G401 (cell line): Measurements from ENCODE around the gene CDYL2. TPM values are rescaled to one million over a fixed set of nuclear protein-coding genes. Genes with fewer than 3 reads are reported as not detected.

Source experiments
- DNase-seq: peaks from one replicate; pipeline ENCODE4 v3.0.0-alpha.2; 2015; ENCODE audit warnings: low spot score
- in situ Hi-C: cut with HindIII; loops from 2 replicates; pipeline ENCODE4 v1.10.0; 2016; ENCODE audit warnings: low sequenced_read_pairs, mixed read lengths
- total RNA-seq: library from RNA; depleted of rRNA; stranded (reverse); fragments of >200 nt; shearing (Covaris generic); gene quantifications from 2 replicates; pipeline ENCODE4 v1.2.3, GENCODE V29; 2014; rRNA removed

CDYL2 gene, protein sequence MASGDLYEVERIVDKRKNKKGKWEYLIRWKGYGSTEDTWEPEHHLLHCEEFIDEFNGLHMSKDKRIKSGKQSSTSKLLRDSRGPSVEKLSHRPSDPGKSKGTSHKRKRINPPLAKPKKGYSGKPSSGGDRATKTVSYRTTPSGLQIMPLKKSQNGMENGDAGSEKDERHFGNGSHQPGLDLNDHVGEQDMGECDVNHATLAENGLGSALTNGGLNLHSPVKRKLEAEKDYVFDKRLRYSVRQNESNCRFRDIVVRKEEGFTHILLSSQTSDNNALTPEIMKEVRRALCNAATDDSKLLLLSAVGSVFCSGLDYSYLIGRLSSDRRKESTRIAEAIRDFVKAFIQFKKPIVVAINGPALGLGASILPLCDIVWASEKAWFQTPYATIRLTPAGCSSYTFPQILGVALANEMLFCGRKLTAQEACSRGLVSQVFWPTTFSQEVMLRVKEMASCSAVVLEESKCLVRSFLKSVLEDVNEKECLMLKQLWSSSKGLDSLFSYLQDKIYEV
- 0.10 and 0.37 TPM in 2 replicates for total RNA-seq

DNA sequence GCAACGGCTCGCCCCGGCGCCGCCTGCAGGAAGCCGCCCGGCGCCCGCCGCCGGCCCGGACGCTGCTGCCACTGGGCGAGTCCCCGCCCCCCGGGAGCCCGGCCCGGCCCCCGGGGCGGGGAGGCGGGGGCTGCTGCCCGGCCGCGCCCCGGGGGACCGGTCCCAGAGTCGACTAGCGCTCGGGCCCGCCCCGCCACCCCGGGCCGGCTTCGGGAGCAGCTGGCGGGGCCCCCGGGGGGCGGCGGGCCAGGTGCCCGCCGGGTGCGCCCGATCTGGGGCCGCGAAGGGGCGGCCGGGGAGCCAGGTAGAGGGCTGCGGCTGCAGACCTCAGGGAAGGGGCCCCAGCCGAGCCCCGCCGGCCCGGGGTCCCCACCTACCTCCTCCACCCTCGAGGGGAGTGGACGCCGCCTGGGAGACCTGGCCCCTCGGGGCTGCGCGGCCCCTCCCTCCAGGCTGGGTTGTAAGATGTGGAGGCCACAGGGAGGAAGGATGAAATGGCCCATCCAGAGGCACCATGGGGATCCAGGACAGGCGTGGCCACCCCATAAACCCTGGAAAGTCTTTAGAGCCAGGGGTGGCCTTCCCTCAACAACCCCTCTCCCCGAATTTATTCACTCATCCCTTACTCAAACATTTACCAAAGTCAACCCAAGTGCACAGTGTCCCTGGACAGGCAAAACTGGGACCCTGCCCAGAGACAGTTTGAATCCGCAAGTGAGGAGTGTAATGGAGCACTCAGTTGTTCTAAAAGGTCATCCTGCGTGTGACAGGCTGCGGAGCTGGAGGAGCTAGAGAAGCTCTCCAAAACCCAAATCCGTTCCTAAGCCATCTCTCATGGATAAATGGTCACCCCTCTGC, at the start of gene CDYL2:
CDYL2 (minus strand) TSS at position 73 of the 858 bp plus-strand sequence. CDS start 425 bp downstream, outside the sequence.
- DNase-seq, result no peak
- in situ Hi-C loops, result no loop called here

GRCh38 chr16:80852261-80852872, 48.0 kb upstream of the CDYL2 start:
- peak; percentile 3 for DNase-seq
- in situ Hi-C loops, result no loop called here

DNA sequence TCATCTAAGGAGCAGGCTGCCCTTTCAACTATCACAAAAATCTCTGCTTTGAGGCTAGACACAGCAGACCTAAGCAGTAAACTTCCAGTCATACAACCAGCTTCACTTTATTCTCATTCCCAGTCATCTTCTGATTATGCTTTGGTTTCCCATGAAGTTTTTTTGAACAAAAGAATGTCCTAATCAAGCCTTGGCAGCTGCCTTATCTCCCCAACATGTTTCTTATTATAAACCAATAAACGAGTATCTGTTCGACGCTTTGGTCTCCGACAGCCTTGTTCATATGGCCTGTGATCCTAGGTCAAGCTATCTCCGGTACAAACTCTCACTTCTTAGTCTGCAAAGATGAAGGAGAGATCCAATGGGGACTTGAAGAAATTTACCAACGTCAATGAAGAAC, 47.4 kb upstream of the CDYL2 start:
- in situ Hi-C loops, result no loop called here

DNA sequence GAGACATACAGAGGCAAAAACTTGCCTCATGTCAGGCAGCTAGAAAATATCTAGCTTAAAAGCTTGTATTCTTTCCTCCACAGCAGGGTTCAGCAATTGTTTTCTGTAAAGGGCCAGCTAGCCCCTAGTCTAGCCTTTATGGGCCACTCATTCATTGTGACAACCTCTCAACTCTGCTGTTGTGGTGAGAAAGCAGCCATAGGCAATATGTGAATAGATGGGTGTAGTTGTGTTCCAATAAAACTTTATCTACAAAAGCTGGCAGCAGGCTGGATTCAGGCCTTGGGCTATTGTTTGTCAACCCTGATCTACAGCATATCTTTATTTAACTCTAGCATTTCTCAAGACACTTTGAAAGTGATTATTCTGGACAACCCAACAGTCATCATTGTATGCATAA, 46.4 kb upstream of the CDYL2 start:
- DNase-seq, result no peak
- in situ Hi-C loops, result no loop called here

More for the DNA sequence above, 47.4 kb upstream of the CDYL2 start:
- no peak for DNase-seq

DNA sequence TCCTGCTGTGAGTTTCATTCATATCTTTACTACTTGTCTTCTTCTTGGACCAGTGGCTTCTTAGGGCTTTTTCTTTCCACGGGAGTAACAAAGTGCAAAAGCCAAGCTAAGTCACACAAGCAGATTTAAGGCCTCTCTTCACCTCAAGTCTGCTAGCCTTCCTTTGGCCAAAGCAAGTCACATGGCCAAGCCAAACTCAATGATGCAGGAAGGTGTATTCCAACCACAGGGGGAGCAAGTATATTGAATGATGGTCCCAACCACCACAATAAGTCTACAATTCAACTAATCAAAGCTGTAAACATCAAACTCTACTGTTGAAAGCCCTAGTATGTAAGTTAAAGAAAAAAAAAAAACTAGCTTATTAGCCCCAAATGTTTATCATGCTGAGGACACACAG, 44.5 kb upstream of the CDYL2 start:
- no peak for DNase-seq
- in situ Hi-C loops, result no loop called here

DNA sequence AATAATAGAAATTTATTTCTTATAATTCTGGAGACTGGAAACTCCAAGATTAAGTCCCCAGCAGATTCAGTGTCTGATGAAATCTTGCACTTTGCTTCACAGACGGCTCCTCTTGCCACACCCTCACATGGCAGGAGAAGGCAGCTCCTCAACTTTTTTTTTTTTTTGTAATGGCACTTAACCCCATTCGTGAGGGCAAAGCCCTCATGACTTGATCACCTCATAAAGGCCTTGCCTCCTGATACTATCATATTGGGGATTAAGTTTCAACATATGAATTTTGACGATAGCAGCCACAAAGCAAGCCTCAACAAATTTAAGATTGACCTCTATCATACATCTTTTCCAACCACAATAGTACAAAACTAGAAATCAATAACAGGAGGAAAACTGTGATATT, 42.3 kb upstream of the CDYL2 start:
- in situ Hi-C loops, result no loop called here
- DNase-seq, result no peak

- in situ Hi-C loops, result no loop called here
- no peak for DNase-seq
Observed at GRCh38 chr16:80846275-80846674, 41.9 kb upstream of the CDYL2 start.

GRCh38 chr16:80844395-80844794, 40.0 kb upstream of the CDYL2 start:
- no peak for DNase-seq
- in situ Hi-C loops, result no loop called here

GRCh38 chr16:80841231-80841630, 36.8 kb upstream of the CDYL2 start:
- no peak for DNase-seq
- in situ Hi-C loops, result no loop called here

- DNase-seq, result no peak
- in situ Hi-C loops, result no loop called here
Observed at GRCh38 chr16:80837533-80838147, 33.2 kb upstream of the CDYL2 start.

GRCh38 chr16:80836846-80837245, 32.4 kb upstream of the CDYL2 start:
- in situ Hi-C loops, result no loop called here
- DNase-seq, result no peak

GRCh38 chr16:80836202-80836601, 31.8 kb upstream of the CDYL2 start:
- no peak for DNase-seq
- in situ Hi-C loops, result no loop called here

GRCh38 chr16:80831039-80831438, 26.6 kb upstream of the CDYL2 start:
- DNase-seq, result no peak
- in situ Hi-C loops, result no loop called here

DNA sequence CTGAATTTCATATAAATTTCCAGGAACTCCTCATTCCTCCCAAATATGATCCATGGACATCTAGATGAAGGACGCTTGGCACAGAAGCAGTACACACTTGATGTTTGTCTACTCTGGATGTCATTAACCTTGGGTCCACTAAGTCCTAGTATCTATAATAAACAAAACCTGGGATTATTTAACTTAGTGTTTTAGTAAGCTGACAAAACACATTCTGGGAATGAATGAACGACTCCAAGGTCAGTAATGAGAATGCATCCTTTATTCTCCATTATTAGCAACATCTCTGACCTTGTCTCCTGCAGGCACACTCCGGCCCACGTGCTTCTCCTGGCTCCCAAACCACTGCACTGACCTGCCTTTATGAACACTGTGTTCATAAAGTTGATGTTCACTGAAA, 24.1 kb upstream of the CDYL2 start:
- in situ Hi-C loops, result no loop called here
- no peak for DNase-seq

GRCh38 chr16:80827007-80827406, 22.6 kb upstream of the CDYL2 start:
- in situ Hi-C loops, result no loop called here
- DNase-seq, result no peak

GRCh38 chr16:80825365-80825758, 21.0 kb upstream of the CDYL2 start:
- in situ Hi-C loops, result no loop called here
- no peak for DNase-seq

DNA sequence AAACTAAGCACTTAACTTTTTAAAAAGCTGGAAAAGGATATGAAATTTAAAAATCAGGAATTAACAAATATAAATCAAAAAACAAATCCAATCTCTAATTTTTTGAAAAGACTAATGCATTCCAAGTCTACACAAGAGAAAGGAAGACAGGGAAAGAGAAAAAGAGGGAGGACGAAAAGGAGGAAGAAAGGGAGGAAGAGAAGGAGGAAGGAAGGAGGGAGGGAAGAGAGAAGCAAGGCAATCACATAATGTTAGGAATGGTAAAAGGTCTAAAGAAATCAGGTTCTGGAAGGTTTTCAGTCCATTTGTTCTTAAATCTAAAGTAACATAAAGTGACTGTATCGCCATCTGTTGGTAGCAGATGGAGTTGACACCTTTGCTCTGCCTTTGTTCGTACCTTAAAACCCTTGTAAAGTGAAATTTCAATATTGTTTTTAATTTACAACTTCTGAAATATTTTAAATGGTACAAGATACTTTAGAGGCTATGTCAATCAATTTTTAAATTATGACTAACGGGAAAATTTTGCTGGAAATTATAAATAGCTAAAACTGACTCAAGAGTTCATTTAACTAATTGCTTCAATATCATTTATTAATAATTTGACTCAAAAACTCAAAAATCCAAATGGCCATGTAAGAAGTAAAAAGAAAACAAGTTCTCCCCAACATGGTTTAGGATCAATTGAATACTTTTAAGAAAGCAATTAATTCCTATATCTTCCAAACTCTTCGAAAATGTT, 20.4 kb upstream of the CDYL2 start:
- peak; percentile 77 for DNase-seq
- in situ Hi-C loops, result no loop called here

DNA sequence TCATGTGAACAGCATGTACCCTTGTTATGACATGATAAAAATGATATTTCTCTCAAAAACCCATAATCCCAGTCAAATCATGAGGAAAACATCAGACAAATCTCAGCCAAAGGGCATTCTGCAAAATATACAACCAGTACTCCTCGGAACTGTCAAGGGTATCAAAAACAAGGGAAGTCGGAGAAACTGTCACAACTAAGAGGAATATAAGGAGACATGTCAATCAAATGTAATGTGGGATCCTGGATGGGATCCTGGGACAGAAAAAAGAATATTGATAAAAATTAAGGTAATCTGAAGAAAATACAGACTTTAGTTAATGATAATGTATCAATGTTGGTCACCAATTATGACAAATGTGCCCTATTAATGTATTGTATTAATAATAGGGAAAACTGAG, 15.6 kb upstream of the CDYL2 start:
- DNase-seq, result no peak
- in situ Hi-C loops, result no loop called here

DNA sequence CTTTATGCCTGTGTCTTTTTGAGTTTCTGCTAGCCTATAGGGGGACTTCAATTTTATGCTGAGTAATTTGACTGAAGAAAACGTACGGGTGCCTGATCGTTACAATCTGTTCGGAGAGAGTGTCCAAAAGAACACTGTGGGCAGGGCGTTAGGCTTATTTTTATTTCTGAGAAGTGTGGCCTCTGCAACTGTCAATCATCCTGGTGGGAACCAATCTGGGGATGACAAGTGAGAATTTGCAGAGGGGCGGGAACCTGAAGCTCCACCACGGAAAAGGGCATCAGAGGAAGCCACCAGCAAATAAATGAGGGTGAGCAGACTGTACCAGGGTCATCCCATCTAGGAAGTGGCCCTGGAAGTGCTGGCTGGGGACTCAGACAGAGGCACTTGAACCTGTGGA, 12.0 kb upstream of the CDYL2 start:
- in situ Hi-C loops, result no loop called here
- DNase-seq, result peak; percentile 11
